ENCODE data around the gene TFPI2.

The TFPI2 gene

DNA sequence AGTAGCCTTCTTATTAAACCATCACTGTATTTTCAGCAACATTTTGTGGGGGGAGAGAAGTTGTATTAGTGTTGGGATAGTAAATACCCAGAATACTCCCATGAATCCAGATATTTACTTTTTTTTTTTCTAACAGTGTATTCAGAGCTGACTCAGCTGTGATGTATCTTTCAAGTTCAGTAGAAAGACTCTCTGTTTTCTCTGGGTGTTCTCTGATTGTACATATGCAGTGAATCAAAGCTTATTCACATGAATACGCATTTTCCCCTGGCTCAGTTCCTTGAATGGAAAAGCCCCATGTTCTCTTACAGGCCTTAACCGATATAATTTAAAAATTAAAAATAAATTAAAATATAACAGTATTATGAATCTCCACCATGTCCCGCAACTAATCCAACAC, 1.3 kb downstream of the TFPI2 start:
- Histone ChIP-seq H3K4me3 (ENCODE audit: low read length in 2 of 2) (peak overlapping the region in 1 of 2 donors; percentile 76), H3K27me3 (ENCODE audit: control insufficient read depth in 3 of 3, insufficient read depth in 3 of 3, low read depth in 1 of 3, low read length in 3 of 3) (peaks cover 0 to 10% (median 0%) of the 10 kb centered on the region in 3 experiments)
- DNase-seq (ENCODE audit: low spot score), result no peak

DNA sequence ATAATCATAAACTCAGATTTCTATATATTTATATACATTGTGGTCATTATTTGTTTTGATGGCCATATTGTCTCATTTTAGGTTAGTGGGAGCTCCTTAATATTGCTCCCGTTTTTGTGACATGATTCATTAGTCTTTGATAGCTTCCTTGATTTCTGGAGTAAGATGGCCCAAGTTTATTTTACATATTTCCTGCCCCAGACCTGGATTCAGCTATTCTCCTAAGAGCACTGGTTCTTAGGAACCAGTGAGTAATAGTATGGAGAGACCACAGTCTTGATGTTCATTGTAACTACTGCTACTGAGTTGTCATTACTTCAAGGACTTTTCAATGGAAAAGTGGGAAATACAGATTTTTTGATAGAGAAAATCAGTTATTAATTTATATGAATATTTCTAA, 6.0 kb downstream of the TFPI2 start:
- no peak overlapping the region for H3K18ac ChIP-seq (ENCODE audit: low read length)

More for the DNA sequence above, 1.3 kb downstream of the TFPI2 start:
- Histone ChIP-seq H3K4me2 (ENCODE audit: insufficient read depth, low read length, poor library complexity, severe bottlenecking) (no peak overlapping the region), H3K9me3 (replicated peaks in 1 of 2; ENCODE audit: control insufficient read depth in 2 of 2, insufficient read depth in 1 of 2, low read depth in 1 of 2, low read length in 2 of 2) (no peaks in the 10 kb centered on the region), H3K9ac (ENCODE audit: low read depth, low read length, poor library complexity) (no peak overlapping the region), H2AK5ac (ENCODE audit: low read depth, low read length) (no peak overlapping the region), H3K36me3 (replicated peaks in 1 of 2; ENCODE audit: control insufficient read depth in 2 of 2, insufficient read depth in 2 of 2, low read length in 2 of 2) (peaks cover 0 to 40% of the 10 kb centered on the region in 2 donors), H3K4me1 (ENCODE audit: control insufficient read depth in 2 of 2, insufficient read depth in 1 of 2, low read depth in 1 of 2, low read length in 2 of 2) (no peaks in the 10 kb centered on the region), H3K14ac (ENCODE audit: low read length) (no peak overlapping the region), H2BK120ac (ENCODE audit: low read depth, low read length) (no peak overlapping the region), H3K27ac (replicated peaks; ENCODE audit: low read length) (no peak overlapping the region), H2AFZ (ENCODE audit: low read length) (peak overlapping the region; percentile 36), H3K79me1 (ENCODE audit: low read depth, low read length) (no peaks in the 10 kb centered on the region), H2BK15ac (ENCODE audit: low read length) (no peak overlapping the region), H3K18ac (ENCODE audit: low read length) (no peak overlapping the region), H2BK5ac (ENCODE audit: low read length) (no peak overlapping the region), H3K23ac (ENCODE audit: low read depth, low read length, poor library complexity) (no peak overlapping the region), H4K91ac (ENCODE audit: low read depth, low read length, poor library complexity) (no peak overlapping the region), H4K8ac (ENCODE audit: low read depth, low read length) (no peak overlapping the region), H2BK12ac (ENCODE audit: low read length) (no peak overlapping the region), H3K4ac (ENCODE audit: low read length) (no peak overlapping the region)
- no CpG with 5 or more reads among the region's 3 CpGs for WGBS, 2 donors (ENCODE audit: extremely low coverage in 2 of 2, insufficient read length in 2 of 2, insufficient replicate concordance in 1 of 2)

DNA sequence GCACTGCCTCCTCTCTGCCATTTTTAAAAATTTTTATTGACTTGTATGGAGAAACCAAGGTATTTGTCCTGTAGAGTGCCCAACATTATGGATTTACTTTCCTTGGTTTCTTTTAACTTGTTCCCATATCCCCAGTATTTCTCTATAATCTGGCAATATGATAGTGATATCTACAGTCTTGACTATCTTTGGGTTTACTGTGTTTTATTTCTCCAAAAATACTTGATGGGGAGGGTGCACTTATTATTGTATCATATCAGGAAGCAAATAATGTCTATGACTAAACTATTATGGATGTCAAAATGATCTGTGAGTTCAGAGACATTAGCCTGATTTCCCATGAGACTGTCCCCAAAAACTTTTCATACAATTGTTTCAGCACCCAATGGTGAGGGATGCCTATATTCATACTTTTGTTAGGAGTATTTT, 6.6 kb downstream of the TFPI2 start:
- no peak overlapping the region for H2AFZ ChIP-seq (ENCODE audit: low read length)
- H4K91ac ChIP-seq (ENCODE audit: low read depth, low read length, poor library complexity), result no peak overlapping the region
- DNase-seq (ENCODE audit: low spot score), result no peak
- no peaks in the 10 kb centered on the region for H3K27me3 ChIP-seq (ENCODE audit: control insufficient read depth in 3 of 3, insufficient read depth in 3 of 3, low read depth in 1 of 3, low read length in 3 of 3)
- H3K79me1 ChIP-seq (ENCODE audit: low read depth, low read length), result no peaks in the 10 kb centered on the region
- no peak overlapping the region for H3K4me3 ChIP-seq (ENCODE audit: low read length in 2 of 2)
- no peak overlapping the region for H2AK5ac ChIP-seq (ENCODE audit: low read depth, low read length)
- no peak overlapping the region for H2BK12ac ChIP-seq (ENCODE audit: low read length)
- H3K9ac ChIP-seq (ENCODE audit: low read depth, low read length, poor library complexity), result no peak overlapping the region
- no peak overlapping the region for H2BK120ac ChIP-seq (ENCODE audit: low read depth, low read length)
- no peaks in the 10 kb centered on the region for H3K4me1 ChIP-seq (ENCODE audit: control insufficient read depth in 2 of 2, insufficient read depth in 1 of 2, low read depth in 1 of 2, low read length in 2 of 2)
- H2BK5ac ChIP-seq (ENCODE audit: low read length), result no peak overlapping the region
- no peak overlapping the region for H4K8ac ChIP-seq (ENCODE audit: low read depth, low read length)
- no peak overlapping the region for H3K23ac ChIP-seq (ENCODE audit: low read depth, low read length, poor library complexity)
- H2BK15ac ChIP-seq (ENCODE audit: low read length), result no peak overlapping the region
- no peak overlapping the region for H3K14ac ChIP-seq (ENCODE audit: low read length)
- H3K36me3 ChIP-seq (replicated peaks in 1 of 2; ENCODE audit: control insufficient read depth in 2 of 2, insufficient read depth in 2 of 2, low read length in 2 of 2), result peaks cover 0 to 43% of the 10 kb centered on the region in 2 donors
- H3K27ac ChIP-seq (replicated peaks; ENCODE audit: low read length), result no peak overlapping the region
- no peak overlapping the region for H3K18ac ChIP-seq (ENCODE audit: low read length)
- H3K4ac ChIP-seq (ENCODE audit: low read length), result no peak overlapping the region
- peaks cover 0 to 9% of the 10 kb centered on the region in 2 donors for H3K9me3 ChIP-seq (replicated peaks in 1 of 2; ENCODE audit: control insufficient read depth in 2 of 2, insufficient read depth in 1 of 2, low read depth in 1 of 2, low read length in 2 of 2)
- no peak overlapping the region for H3K4me2 ChIP-seq (ENCODE audit: insufficient read depth, low read length, poor library complexity, severe bottlenecking)

More for the DNA sequence above, 6.0 kb downstream of the TFPI2 start:
- no peak overlapping the region for H2BK5ac ChIP-seq (ENCODE audit: low read length)
- no peak overlapping the region for H2BK15ac ChIP-seq (ENCODE audit: low read length)
- H4K8ac ChIP-seq (ENCODE audit: low read depth, low read length), result no peak overlapping the region
- peaks cover 0 to 3% of the 10 kb centered on the region in 2 donors for H3K9me3 ChIP-seq (replicated peaks in 1 of 2; ENCODE audit: control insufficient read depth in 2 of 2, insufficient read depth in 1 of 2, low read depth in 1 of 2, low read length in 2 of 2)
- H3K14ac ChIP-seq (ENCODE audit: low read length), result no peak overlapping the region
- H2AK5ac ChIP-seq (ENCODE audit: low read depth, low read length), result no peak overlapping the region
- no peak for DNase-seq (ENCODE audit: low spot score)
- H3K4ac ChIP-seq (ENCODE audit: low read length), result no peak overlapping the region
- no peak overlapping the region for H3K9ac ChIP-seq (ENCODE audit: low read depth, low read length, poor library complexity)
- H3K27me3 ChIP-seq (ENCODE audit: control insufficient read depth in 3 of 3, insufficient read depth in 3 of 3, low read depth in 1 of 3, low read length in 3 of 3), result no peaks in the 10 kb centered on the region
- no CpG with 5 or more reads among the region's 1 CpG for WGBS, 2 donors (ENCODE audit: extremely low coverage in 2 of 2, insufficient read length in 2 of 2, insufficient replicate concordance in 1 of 2)
- H3K4me2 ChIP-seq (ENCODE audit: insufficient read depth, low read length, poor library complexity, severe bottlenecking), result no peak overlapping the region
- no peak overlapping the region for H3K23ac ChIP-seq (ENCODE audit: low read depth, low read length, poor library complexity)
- H3K4me3 ChIP-seq (ENCODE audit: low read length in 2 of 2), result no peak overlapping the region
- H4K91ac ChIP-seq (ENCODE audit: low read depth, low read length, poor library complexity), result no peak overlapping the region
- no peak overlapping the region for H2BK12ac ChIP-seq (ENCODE audit: low read length)
- H2AFZ ChIP-seq (ENCODE audit: low read length), result no peak overlapping the region
- no peak overlapping the region for H3K27ac ChIP-seq (replicated peaks; ENCODE audit: low read length)
- H3K36me3 ChIP-seq (replicated peaks in 1 of 2; ENCODE audit: control insufficient read depth in 2 of 2, insufficient read depth in 2 of 2, low read length in 2 of 2), result peaks cover 0 to 43% of the 10 kb centered on the region in 2 donors
- H3K79me1 ChIP-seq (ENCODE audit: low read depth, low read length), result no peaks in the 10 kb centered on the region
- H3K4me1 ChIP-seq (ENCODE audit: control insufficient read depth in 2 of 2, insufficient read depth in 1 of 2, low read depth in 1 of 2, low read length in 2 of 2), result no peaks in the 10 kb centered on the region
- H2BK120ac ChIP-seq (ENCODE audit: low read depth, low read length), result no peak overlapping the region

DNA sequence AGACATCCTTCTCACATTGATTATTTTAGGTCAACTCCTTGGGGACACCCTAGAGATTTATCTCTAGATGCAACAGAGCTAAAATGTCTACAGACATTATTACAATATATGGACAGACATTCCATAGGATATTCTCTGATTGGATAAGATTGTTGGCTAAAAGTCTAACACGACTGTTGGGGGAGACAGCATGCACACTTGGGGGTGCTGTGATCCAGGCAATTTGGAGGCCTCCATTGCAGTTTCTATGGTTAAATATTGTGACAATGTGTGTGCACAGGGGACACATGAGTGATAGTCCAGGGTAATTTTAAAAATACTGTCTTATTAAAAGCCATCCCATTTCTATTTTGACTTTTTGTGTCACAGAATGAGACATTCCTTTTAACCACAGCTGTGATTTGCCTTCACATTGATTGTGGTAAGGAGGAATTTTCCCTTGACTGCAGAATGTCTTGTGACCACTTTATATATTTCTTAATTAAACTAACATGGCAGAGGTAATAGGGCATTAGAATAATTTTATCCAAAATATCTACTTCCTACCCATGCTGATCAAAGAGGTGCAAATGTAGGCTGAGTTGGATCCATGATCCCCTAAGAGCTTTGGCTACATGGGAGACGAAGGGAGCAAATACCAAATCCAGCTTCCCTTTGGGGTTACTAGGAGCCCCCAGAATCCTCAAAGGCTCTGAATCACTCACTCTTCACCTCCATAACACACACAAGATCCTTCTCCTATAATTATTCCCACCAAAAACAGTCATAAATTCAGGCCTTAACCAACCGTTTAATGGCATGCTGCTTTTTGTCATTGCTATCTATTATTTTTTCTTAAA, 7.3 kb downstream of the TFPI2 start:
- Histone ChIP-seq H3K79me1 (ENCODE audit: low read depth, low read length) (no peaks in the 10 kb centered on the region), H4K91ac (ENCODE audit: low read depth, low read length, poor library complexity) (no peak overlapping the region), H2AK5ac (ENCODE audit: low read depth, low read length) (no peak overlapping the region), H3K27ac (replicated peaks; ENCODE audit: low read length) (no peak overlapping the region), H4K8ac (ENCODE audit: low read depth, low read length) (no peak overlapping the region), H2BK120ac (ENCODE audit: low read depth, low read length) (no peak overlapping the region), H3K18ac (ENCODE audit: low read length) (no peak overlapping the region), H2BK5ac (ENCODE audit: low read length) (no peak overlapping the region), H3K36me3 (replicated peaks in 1 of 2; ENCODE audit: control insufficient read depth in 2 of 2, insufficient read depth in 2 of 2, low read length in 2 of 2) (peaks cover 0 to 43% of the 10 kb centered on the region in 2 donors), H3K27me3 (ENCODE audit: control insufficient read depth in 3 of 3, insufficient read depth in 3 of 3, low read depth in 1 of 3, low read length in 3 of 3) (no peaks in the 10 kb centered on the region), H3K9me3 (replicated peaks in 1 of 2; ENCODE audit: control insufficient read depth in 2 of 2, insufficient read depth in 1 of 2, low read depth in 1 of 2, low read length in 2 of 2) (peaks cover 0 to 13% of the 10 kb centered on the region in 2 donors), H3K4me3 (ENCODE audit: low read length in 2 of 2) (no peak overlapping the region), H3K9ac (ENCODE audit: low read depth, low read length, poor library complexity) (no peak overlapping the region), H3K4me2 (ENCODE audit: insufficient read depth, low read length, poor library complexity, severe bottlenecking) (no peak overlapping the region), H3K4me1 (ENCODE audit: control insufficient read depth in 2 of 2, insufficient read depth in 1 of 2, low read depth in 1 of 2, low read length in 2 of 2) (no peaks in the 10 kb centered on the region), H3K4ac (ENCODE audit: low read length) (no peak overlapping the region), H3K14ac (ENCODE audit: low read length) (no peak overlapping the region), H3K23ac (ENCODE audit: low read depth, low read length, poor library complexity) (no peak overlapping the region), H2BK12ac (ENCODE audit: low read length) (no peak overlapping the region), H2AFZ (ENCODE audit: low read length) (no peak overlapping the region), H2BK15ac (ENCODE audit: low read length) (no peak overlapping the region)
- no CpG with 5 or more reads among the region's 3 CpGs for WGBS, 2 donors (ENCODE audit: extremely low coverage in 2 of 2, insufficient read length in 2 of 2, insufficient replicate concordance in 1 of 2)
- DNase-seq (ENCODE audit: low spot score), result no peak

All from neuronal stem cell (in vitro differentiated cells).